ENCODE measurements around the gene PIP5KL1. TPM values are rescaled to one million over a fixed set of nuclear protein-coding genes. Genes with fewer than 3 reads are reported as not detected.

Gene PIP5KL1
- total and polyA plus RNA-seq, 2 of the 8 experiments (the other 6 are each of a cell fraction or from before 2014, with no cell fraction given) = 13.4 to 15.4 TPM

- H3K23ac ChIP-seq (ENCODE audit: insufficient read length) = no peak overlapping the region
- H3K4me2 ChIP-seq (ENCODE audit: insufficient read depth in 1 of 2, low read depth in 2 of 2, low read length in 2 of 2) = no peak overlapping the region
- H3K9ac ChIP-seq (replicated peaks in 1 of 4; ENCODE audit: extremely low read depth in 1 of 4, low read depth in 3 of 4, low read length in 3 of 4) = no peak overlapping the region
- no peak overlapping the region for H4K91ac ChIP-seq (replicated peaks; ENCODE audit: insufficient read length, low read length)
- no peak overlapping the region for H2BK120ac ChIP-seq (replicated peaks; ENCODE audit: low read depth, low read length)
- peak overlapping the region; percentile 12; the same call in 1 of the 2 replicates for H3K27ac ChIP-seq (ENCODE audit: low read depth, low read length)
- H4K8ac ChIP-seq (ENCODE audit: extremely low read depth, insufficient read depth, low read length) = no peak overlapping the region; the same call in 1 of the 2 replicates
- H2BK5ac ChIP-seq (ENCODE audit: low read depth, low read length) = peak overlapping the region; percentile 63; the same call in 1 of the 2 replicates
- DNase-seq (ENCODE audit: low read depth in 1 of 2, low spot score in 2 of 2) (no peak), FAIRE-seq (no peak)
- H3K4me3 ChIP-seq (ENCODE audit: extremely low read depth in 1 of 4, insufficient read depth in 2 of 4, low read depth in 3 of 4, low read length in 4 of 4) = no peak overlapping the region
- no peaks in the 10 kb centered on the region for H3K23me2 ChIP-seq (ENCODE audit: low read depth, low read length)
- H3K56ac ChIP-seq (replicated peaks; ENCODE audit: insufficient read length, low read depth, low read length) = no peak overlapping the region
- CTCF ChIA-PET (ENCODE audit: partially characterized antibody) = interaction anchor here (1.0 to 1.9 kb wide), 8 partner anchors 8 to 163 kb away, joined by 3 to 13 read pairs (median 4); partner anchors contain the start of gene PIP5KL1
- 0 out of 2 replicates have a peak overlapping the region, but pooled peaks have one; percentile 61 for H2AK5ac ChIP-seq (ENCODE audit: low read depth, low read length)
- peaks cover 0 to 1% of the 10 kb centered on the region in 2 experiments for H4K20me1 ChIP-seq (replicated peaks in 1 of 2; ENCODE audit: control insufficient read depth in 1 of 2, insufficient read depth in 2 of 2, low read length in 2 of 2)
- H2BK20ac ChIP-seq (ENCODE audit: low read length) = no peak overlapping the region
- WGBS, 2 experiments (ENCODE audit: extremely low coverage in 1 of 2, insufficient coverage in 1 of 2, insufficient read length in 1 of 2, insufficient replicate concordance in 2 of 2, low coverage in 1 of 2, low lambda C conversion rate in 2 of 2, missing lambda C conversion rate in 1 of 2) = 92% methylated on average over 5 of the region's 5 CpGs; no CpG with 5 or more reads in 1 of the 2 experiments
- H3K14ac ChIP-seq (ENCODE audit: insufficient read length) = no peak overlapping the region
- no peaks in the 10 kb centered on the region for H3K36me3 ChIP-seq (ENCODE audit: control insufficient read depth in 2 of 4, insufficient read depth in 4 of 4, low read length in 3 of 4)
- no peaks in the 10 kb centered on the region for H3K27me3 ChIP-seq (replicated peaks in 1 of 4; ENCODE audit: control insufficient read depth in 3 of 4, extremely low read depth in 1 of 4, insufficient read depth in 3 of 4, low read length in 3 of 4)
- peaks cover 3 to 21% (median 9%) of the 10 kb centered on the region in 4 experiments for H3K4me1 ChIP-seq (replicated peaks in 1 of 4; ENCODE audit: control insufficient read depth in 3 of 4, insufficient read depth in 4 of 4, low read length in 3 of 4)
- 0 out of 2 replicates have a peak overlapping the region, but pooled peaks have one; percentile 53 for H3K18ac ChIP-seq (ENCODE audit: extremely low read depth, low read length)
- H2BK15ac ChIP-seq (ENCODE audit: low read length) = 0 out of 2 replicates have a peak overlapping the region, but pooled peaks have one; percentile 18
- POLR2A ChIA-PET (ENCODE audit: partially characterized antibody) = interaction anchor here (1.0 to 2.1 kb wide), 5 partner anchors 12 to 24 kb away, joined by 3 to 16 read pairs (median 3); partner anchors contain the start of gene ST6GALNAC4
- H3K4ac ChIP-seq (replicated peaks; ENCODE audit: insufficient read length, low read depth, low read length) = no peak overlapping the region
- no peak overlapping the region for H4K5ac ChIP-seq (ENCODE audit: insufficient read length, low read depth, low read length)
- no peaks in the 10 kb centered on the region for H3K79me2 ChIP-seq (ENCODE audit: control insufficient read depth in 1 of 2, insufficient read depth in 2 of 2, low read length in 2 of 2)
- no peaks in the 10 kb centered on the region for H3K79me1 ChIP-seq (ENCODE audit: low read depth, low read length)
- no peak overlapping the region for H2AFZ ChIP-seq (ENCODE audit: low read length)
- no peaks in the 10 kb centered on the region for H3K9me3 ChIP-seq (ENCODE audit: insufficient read depth in 2 of 2, low read depth in 1 of 2, low read length in 1 of 2)
- H2BK12ac ChIP-seq (ENCODE audit: low read depth, low read length) = 0 out of 2 replicates have a peak overlapping the region, but pooled peaks have one; percentile 27
- TF ChIP-seq E2F6 (IDR thresholded peaks at IDR 0.05) (no peak), SIN3A (conservative IDR thresholded peaks at IDR 0.05 in 1 of 2, IDR thresholded peaks at IDR 0.05 in 1 of 2; ENCODE audit: low read depth in 1 of 2, low read length in 2 of 2) (no peak), BACH1 (IDR thresholded peaks at IDR 0.05; ENCODE audit: low read length) (no peak), CTCF (IDR thresholded peaks at IDR 0.05; ENCODE audit: control extremely low read depth in 1 of 3, insufficient read depth in 1 of 3, low read depth in 1 of 3, low read length in 3 of 3) (no peak), SIRT6 (IDR thresholded peaks at IDR 0.05; ENCODE audit: low read length) (no peak), NANOG (IDR thresholded peaks at IDR 0.05; ENCODE audit: insufficient read depth, low read depth, low read length, poor library complexity, severe bottlenecking) (no peak)
These were observed 25.4 kb downstream of the PIP5KL1 start for GRCh38 chr9:127905004-127905728.
